HEK293 (cell line): ENCODE measurements around the gene VDAC1.

ENCODE experiments used
- GLI4 ChIP-seq: fragments of 450-650 bp; formaldehyde crosslinking; IDR thresholded peaks from 2 replicates; pipeline ENCODE4 v1.5.1; 2016; ENCODE audit warnings: missing biosample characterization, missing genetic modification characterization
- MEIS1 ChIP-seq: sonication (generic); formaldehyde crosslinking; IDR thresholded peaks from 2 replicates; pipeline ENCODE4 v1.8.1; 2022; ENCODE audit warnings: missing genetic modification reagents, mild to moderate bottlenecking, borderline replicate concordance
- OSR2 ChIP-seq: fragments of 450-650 bp; formaldehyde crosslinking; IDR thresholded peaks from 2 replicates; pipeline ENCODE4 v1.5.1; 2016; ENCODE audit warnings: missing biosample characterization, missing genetic modification characterization
- ZEB2 ChIP-seq: fragments of 450-650 bp; formaldehyde crosslinking; IDR thresholded peaks from 2 replicates; pipeline ENCODE4 v1.5.1; 2016; ENCODE audit warnings: missing biosample characterization, missing genetic modification characterization
- ZFP37 ChIP-seq: fragments of 450-650 bp; formaldehyde crosslinking; IDR thresholded peaks from 2 replicates; pipeline ENCODE4 v1.5.1; 2016; ENCODE audit warnings: missing biosample characterization, missing genetic modification characterization
- ZNF157 ChIP-seq: fragments of 450-650 bp; formaldehyde crosslinking; IDR thresholded peaks from 2 replicates; pipeline ENCODE4 v1.5.1; 2016; ENCODE audit warnings: missing biosample characterization, missing genetic modification characterization
- ZNF184 ChIP-seq: fragments of 450-650 bp; IDR thresholded peaks from 2 replicates; pipeline ENCODE4 v1.5.1; 2018; ENCODE audit warnings: missing biosample characterization, mild to moderate bottlenecking, missing genetic modification characterization
- ZNF2 ChIP-seq: fragments of 450-650 bp; formaldehyde crosslinking; IDR thresholded peaks from 2 replicates; pipeline ENCODE4 v1.5.1; 2016; ENCODE audit warnings: missing biosample characterization, missing genetic modification characterization
- ZSCAN16 ChIP-seq: fragments of 450-650 bp; formaldehyde crosslinking; IDR thresholded peaks from 2 replicates; pipeline ENCODE4 v1.5.1; 2016; ENCODE audit warnings: missing biosample characterization, missing genetic modification characterization
- TF ChIP-seq, protein P1 (sequence below): fragments of 450-650 bp; formaldehyde crosslinking; IDR thresholded peaks from 2 replicates; pipeline ENCODE4 v1.5.1; 2016; ENCODE audit warnings: missing biosample characterization, missing genetic modification characterization
- TF ChIP-seq, protein P2 (sequence below): fragments of 450-650 bp; formaldehyde crosslinking; IDR thresholded peaks from 2 replicates; pipeline ENCODE4 v1.5.1; 2016; ENCODE audit warnings: missing biosample characterization, missing genetic modification characterization
- TF ChIP-seq, protein P3 (sequence below): IDR thresholded peaks from 2 replicates; pipeline ENCODE4 v1.6.1; 2011; ENCODE audit warnings: mild to moderate bottlenecking, low read depth, low read length, borderline replicate concordance

DNA sequence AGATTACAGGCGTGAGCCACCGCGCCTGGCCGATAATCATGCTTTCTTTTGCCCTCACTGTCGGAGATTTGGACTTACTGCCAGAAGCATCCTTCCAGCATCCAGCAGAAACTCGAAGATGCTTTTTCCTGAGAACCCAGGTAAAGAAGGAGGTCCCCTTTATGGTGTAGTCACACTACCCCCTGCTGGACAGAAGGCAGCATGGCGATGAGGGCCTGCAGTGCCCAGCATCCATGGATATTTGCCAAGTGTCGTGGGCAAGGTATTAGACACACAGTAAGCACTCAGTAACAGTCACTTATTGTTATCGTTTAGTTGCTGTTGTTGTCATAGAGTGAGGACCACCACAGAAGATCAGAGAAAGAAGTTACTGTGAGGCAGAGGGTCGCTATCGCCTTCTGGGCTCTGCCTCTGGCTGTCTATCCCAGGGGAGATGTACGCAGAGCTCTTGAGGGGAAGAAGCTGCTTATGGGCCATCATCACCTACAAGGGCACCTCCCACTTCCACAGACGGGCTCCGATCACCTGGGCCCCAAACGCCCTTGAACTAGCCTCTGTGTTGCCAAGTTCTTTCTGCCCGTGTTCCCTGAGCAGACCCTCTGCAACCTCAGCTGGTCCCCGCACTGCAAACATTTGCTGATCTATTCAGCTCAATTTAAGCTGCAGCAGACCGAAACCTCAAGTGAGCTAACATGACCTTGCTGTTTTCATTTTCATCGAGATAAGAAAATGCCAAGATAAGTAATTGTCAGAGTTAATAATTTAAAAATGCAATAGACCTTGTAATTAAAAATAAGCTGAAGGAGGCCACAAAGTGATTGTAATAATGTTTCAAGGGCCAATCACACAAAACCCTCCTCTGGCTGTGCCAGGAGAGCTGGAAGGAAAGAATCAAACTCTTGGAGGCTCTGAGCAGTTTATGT lies 60.3 kb downstream of the VDAC1 start:
- TF ChIP-seq ZNF157 (tag by site-specific recombination) (no peak), OSR2 (tag by site-specific recombination) (no peak), ZNF184 (tag by site-specific recombination) (no peak), ZFP37 (tag by site-specific recombination) (no peak), MEIS1 (CRISPR knock-in tag) (no peak), ZEB2 (tag by site-specific recombination) (no peak), GLI4 (no peak), ZSCAN16 (tag by site-specific recombination) (no peak), ZNF2 (tag by site-specific recombination) (peak; percentile 51; the same call in 1 of the 2 replicates)
- TF ChIP-seq, protein P1, sequence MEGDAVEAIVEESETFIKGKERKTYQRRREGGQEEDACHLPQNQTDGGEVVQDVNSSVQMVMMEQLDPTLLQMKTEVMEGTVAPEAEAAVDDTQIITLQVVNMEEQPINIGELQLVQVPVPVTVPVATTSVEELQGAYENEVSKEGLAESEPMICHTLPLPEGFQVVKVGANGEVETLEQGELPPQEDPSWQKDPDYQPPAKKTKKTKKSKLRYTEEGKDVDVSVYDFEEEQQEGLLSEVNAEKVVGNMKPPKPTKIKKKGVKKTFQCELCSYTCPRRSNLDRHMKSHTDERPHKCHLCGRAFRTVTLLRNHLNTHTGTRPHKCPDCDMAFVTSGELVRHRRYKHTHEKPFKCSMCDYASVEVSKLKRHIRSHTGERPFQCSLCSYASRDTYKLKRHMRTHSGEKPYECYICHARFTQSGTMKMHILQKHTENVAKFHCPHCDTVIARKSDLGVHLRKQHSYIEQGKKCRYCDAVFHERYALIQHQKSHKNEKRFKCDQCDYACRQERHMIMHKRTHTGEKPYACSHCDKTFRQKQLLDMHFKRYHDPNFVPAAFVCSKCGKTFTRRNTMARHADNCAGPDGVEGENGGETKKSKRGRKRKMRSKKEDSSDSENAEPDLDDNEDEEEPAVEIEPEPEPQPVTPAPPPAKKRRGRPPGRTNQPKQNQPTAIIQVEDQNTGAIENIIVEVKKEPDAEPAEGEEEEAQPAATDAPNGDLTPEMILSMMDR (tag by site-specific recombination) = peak; percentile 65; the same call in 1 of the 2 replicates
- TF ChIP-seq, protein P2, sequence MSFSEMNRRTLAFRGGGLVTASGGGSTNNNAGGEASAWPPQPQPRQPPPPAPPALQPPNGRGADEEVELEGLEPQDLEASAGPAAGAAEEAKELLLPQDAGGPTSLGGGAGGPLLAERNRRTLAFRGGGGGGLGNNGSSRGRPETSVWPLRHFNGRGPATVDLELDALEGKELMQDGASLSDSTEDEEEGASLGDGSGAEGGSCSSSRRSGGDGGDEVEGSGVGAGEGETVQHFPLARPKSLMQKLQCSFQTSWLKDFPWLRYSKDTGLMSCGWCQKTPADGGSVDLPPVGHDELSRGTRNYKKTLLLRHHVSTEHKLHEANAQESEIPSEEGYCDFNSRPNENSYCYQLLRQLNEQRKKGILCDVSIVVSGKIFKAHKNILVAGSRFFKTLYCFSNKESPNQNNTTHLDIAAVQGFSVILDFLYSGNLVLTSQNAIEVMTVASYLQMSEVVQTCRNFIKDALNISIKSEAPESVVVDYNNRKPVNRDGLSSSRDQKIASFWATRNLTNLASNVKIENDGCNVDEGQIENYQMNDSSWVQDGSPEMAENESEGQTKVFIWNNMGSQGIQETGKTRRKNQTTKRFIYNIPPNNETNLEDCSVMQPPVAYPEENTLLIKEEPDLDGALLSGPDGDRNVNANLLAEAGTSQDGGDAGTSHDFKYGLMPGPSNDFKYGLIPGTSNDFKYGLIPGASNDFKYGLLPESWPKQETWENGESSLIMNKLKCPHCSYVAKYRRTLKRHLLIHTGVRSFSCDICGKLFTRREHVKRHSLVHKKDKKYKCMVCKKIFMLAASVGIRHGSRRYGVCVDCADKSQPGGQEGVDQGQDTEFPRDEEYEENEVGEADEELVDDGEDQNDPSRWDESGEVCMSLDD = 0 out of 2 replicates have a peak, but pooled peaks have one; percentile 27
- TF ChIP-seq, protein P3, sequence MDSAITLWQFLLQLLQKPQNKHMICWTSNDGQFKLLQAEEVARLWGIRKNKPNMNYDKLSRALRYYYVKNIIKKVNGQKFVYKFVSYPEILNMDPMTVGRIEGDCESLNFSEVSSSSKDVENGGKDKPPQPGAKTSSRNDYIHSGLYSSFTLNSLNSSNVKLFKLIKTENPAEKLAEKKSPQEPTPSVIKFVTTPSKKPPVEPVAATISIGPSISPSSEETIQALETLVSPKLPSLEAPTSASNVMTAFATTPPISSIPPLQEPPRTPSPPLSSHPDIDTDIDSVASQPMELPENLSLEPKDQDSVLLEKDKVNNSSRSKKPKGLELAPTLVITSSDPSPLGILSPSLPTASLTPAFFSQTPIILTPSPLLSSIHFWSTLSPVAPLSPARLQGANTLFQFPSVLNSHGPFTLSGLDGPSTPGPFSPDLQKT = no peak
